DMS153 (cell line): ENCODE results near the gene AP5Z1.

Experiments used
- DNase-seq: peaks from one replicate; lab custom pipeline; 2025; lab: John Stamatoyannopoulos, UW

Gene AP5Z1, protein sequence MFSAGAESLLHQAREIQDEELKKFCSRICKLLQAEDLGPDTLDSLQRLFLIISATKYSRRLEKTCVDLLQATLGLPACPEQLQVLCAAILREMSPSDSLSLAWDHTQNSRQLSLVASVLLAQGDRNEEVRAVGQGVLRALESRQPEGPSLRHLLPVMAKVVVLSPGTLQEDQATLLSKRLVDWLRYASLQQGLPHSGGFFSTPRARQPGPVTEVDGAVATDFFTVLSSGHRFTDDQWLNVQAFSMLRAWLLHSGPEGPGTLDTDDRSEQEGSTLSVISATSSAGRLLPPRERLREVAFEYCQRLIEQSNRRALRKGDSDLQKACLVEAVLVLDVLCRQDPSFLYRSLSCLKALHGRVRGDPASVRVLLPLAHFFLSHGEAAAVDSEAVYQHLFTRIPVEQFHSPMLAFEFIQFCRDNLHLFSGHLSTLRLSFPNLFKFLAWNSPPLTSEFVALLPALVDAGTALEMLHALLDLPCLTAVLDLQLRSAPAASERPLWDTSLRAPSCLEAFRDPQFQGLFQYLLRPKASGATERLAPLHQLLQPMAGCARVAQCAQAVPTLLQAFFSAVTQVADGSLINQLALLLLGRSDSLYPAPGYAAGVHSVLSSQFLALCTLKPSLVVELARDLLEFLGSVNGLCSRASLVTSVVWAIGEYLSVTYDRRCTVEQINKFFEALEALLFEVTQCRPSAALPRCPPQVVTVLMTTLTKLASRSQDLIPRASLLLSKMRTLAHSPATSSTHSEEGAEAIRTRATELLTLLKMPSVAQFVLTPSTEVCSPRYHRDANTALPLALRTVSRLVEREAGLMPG

GRCh38 chr7:4775250-4775847 lies at the start of gene AP5Z1:
TSS of gene AP5Z1 (plus strand) at chr7:4775623. CDS start at chr7:4775716, 93 bp downstream.
- peak; percentile 88 for DNase-seq

DNA sequence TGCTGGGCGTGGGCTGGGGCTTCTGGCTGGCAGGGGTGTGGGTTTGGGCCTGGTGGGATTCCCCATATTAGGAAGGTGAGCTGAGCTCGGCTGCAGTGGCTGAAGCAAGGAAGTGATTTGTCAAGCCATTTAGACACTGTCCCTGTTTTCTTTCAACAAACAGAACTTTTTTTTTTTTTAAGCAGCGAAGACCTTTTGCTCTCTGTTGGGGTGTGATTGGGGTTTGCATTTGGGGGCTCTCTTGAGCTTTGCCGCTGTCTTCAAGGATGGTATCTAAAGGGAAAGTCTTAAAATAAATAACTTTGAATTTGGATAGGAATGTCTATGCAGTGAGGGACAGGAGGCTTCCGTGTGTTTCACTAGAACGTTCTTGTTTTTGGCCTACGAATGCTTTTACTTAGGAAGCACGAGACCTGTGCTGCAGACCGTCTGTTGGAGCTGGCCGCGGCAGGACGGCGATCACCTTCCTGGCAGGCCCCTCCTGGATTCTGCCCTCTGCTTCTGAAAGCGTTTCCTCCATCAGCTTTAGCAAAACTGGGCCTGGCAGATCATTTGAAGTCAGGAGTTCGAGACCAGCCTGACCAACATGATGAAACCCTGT lies 49.5 kb upstream of the AP5Z1 start:
- DNase-seq: no peak

- no peak for DNase-seq
Measured at GRCh38 chr7:4726566-4726965, 48.9 kb upstream of the AP5Z1 start.

GRCh38 chr7:4727914-4728705 lies 47.3 kb upstream of the AP5Z1 start:
- no peak for DNase-seq

DNA sequence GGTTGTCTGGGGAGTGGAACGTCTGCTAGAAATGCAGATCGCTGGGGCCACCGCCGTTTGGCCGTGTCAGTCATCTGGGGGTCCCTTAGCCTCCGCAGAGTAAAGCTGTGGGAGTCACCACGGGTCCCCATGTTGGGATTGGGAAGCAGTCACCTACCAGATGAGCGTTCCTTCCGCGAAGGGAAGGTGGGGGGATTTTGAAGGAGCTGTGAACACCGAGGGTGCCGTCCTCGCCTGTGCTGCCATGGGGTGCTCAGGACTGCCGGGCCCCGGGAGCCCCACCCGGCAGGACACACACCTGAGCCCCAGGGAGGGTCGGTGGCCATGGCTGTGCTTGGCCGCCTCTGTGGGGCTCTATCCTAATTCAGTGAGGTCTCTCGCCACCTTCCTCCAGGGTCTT lies 46.2 kb upstream of the AP5Z1 start:
- DNase-seq: no peak

DNA sequence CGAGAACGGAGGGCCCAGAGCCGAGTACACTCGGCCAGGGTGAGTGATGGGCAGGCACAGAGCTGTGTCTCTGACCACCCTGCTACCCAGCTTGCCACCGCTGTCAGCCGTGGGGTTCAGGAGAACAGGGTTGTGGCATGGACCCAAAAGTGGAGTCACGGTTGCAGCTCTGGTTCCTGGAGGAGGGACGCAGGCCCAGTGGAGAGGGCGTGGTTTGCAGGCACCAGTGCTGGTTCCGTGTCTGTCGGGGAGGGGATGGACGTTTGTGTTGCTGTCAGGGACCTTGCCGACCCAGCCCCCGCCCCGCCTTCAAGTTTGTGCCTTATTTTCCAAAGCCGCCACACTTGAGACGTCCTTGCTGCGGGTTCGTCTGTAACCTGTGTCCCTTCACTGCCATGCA lies 45.1 kb upstream of the AP5Z1 start:
- no peak for DNase-seq

DNA sequence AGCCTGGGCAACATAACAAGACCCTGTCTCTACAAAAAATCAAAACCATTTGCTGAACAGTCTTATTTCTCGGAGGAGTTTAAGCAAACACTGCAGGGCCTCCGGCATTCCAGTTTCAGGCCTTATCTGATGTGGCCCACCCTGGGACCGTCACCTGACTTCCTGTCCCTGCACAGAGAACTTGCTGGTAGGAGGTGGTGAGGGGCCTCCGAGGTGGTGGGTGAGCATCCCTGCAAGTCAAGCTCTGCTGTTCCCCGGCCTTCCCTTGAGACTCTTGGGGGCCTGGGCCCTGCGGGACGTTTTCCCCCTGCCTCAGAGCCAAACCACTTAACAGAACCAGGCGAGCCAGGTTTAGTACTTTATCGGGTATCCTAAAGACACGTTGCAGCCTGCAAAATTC lies 44.5 kb upstream of the AP5Z1 start:
- no peak for DNase-seq

DNA sequence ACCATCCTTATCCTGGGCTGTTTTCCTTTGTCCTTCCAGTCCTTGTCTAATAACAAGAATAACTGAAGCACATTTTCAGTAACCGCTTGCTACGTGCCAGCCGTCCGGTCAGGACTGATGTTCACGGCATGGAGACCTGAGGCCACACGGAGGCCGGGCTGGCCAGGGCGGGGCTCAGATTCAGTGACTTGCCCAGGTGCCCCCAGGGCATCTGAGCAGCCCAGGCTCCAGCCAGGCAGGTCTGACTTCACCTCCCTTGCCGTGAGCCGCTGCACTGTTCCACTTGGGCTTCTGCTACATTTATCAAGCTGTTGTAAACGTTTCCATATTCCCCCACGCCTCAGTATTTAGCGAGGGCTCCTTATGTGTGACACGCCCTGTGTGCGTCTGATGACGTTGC lies 43.6 kb upstream of the AP5Z1 start:
- no peak for DNase-seq

- DNase-seq: no peak
Measured at GRCh38 chr7:4733936-4734528, 41.4 kb upstream of the AP5Z1 start.

DNA sequence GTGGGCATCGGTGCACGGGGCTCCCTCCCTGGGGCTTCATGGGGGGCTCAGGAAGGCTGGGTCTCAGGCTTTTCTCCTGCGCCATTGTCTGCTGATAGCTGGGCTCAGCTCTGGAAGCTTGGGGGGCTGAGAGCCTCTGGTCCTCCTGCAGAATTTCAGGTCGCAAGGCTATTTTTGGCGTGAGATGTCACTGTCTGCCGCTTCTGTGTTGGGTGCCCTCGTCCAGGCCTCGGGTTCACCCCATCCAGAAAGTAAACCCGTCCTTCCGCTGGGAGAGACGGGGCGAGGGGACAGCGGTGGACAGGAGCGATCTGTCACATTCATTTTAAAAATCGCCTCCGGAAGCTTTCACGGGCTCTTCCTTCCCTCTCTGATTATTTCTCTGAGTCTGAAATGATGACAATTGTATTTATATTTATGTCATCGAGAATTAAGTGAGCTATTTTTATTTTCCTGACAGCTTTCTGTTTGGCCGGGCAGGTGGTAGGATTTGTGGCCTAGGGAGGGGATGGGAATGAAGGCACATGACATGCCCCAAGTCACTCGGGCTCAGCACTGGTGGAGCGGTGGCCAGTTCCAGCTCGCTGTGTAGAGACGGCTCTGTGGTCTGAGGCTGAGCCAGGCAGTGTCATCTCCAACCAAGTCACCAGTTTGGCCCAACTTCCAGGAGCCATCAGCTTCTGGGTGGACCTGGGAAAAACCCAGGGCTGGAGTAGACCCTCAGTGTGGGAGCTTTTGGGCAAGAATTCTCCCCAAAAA lies 40.7 kb upstream of the AP5Z1 start:
- no peak for DNase-seq

DNA sequence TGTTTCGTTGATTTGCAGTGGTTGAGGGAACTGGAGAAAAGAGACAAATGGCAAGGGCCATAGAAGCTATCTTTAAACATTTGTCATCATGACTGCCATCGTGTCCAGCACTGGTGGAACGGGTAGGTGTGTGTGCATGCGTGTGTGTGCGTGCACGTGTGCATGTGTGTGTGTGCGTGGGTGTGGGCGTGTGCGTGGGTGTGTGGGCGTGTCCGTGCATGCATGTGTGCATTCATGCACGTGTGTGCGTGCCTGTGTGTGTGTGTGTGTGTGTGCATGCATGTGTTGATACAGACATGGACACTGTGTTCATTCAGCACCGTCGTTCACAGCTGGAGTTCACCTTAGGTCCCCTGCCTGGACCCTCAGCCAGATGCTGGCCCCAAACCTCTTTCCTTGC lies 38.1 kb upstream of the AP5Z1 start:
- no peak for DNase-seq

DNA sequence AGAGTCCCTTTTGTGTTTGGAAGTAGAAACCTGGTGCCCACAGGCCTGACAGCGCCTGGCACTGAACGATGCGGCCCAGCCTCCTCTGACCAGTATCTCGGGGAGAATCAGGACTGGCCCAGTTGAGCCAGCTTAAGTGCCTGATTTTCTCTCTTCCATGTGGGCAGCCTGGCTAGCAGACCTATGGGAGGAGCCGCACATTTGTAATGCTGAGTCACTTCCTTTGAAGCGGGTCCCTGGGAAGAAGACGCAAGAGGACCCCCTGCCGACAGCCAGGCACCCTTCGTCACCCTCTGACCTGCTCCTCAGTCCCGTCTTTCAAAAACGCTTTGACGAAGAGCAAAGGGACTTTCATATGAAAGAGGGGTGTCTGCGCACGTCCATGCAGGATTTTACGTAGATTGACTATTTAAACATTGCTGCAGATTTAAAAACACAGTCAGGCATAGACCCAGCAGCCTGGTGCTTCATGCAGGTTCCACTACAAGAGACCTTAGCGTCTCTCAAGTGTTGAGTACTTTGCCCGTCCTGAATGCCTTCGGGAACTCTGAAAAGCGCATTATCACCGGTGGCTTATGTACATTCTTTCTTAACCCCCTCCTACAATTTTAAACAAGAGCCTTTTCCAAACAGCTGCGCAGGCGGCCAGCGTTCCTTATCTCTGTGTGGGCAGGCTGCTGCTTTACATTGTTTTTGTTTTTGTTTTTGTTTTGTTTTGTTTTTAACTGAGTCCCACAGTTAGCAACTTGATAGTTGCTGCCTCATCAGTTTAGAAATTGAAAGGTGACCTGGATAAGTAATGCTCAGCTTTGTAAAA lies 36.5 kb upstream of the AP5Z1 start:
- DNase-seq: peak; percentile 25

GRCh38 chr7:4739528-4739992 lies 35.9 kb upstream of the AP5Z1 start:
- DNase-seq: peak; percentile 82

GRCh38 chr7:4740796-4741195 lies 34.6 kb upstream of the AP5Z1 start:
- no peak for DNase-seq

DNA sequence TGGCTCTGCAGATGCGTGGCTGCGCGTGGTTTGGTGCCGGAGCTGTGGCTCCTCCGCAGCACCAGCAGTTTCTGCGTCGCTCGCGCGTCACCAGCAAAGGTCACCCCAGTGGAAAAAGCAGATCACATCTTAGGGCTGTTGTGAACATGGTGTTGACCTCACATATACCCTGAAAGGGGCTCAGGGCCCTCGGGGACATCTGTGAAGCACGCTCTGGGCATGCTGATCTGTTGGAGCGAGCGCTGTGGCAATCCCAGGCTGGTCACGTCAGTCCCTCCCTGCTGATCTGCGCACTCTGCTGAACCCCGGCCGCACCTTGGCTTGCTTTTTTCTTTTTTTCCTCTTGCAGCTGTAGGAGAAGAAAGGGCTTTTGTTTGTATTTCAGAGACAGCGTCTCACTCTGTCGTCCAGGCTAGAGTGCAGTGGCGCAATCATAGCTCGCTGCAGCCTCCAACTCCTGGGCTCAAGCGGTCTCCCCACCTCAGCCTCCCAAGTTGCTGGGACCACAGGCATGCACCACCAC lies 33.3 kb upstream of the AP5Z1 start:
- no peak for DNase-seq

DNA sequence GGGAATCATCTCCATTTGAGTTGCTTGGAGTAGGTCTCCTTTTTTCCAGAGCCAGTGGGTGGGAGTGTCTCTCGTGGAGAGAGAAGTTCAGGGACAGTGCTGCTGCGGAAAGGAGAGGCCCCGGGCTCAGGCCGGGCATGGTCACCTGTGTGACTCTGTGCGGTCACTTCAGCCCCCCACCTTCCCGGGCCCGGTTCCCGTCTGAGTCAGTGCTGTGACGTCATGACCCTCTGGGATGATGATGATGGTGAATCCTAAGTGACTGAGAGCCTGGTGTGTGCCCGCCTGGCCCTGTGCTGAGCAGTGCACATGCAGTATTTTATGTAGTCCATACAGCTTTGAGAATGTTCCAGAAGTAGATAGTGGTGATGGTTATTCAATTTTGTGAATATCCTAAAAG lies 32.6 kb upstream of the AP5Z1 start:
- no peak for DNase-seq

GRCh38 chr7:4744391-4745264 lies 30.8 kb upstream of the AP5Z1 start:
- peak; percentile 98 for DNase-seq

DNA sequence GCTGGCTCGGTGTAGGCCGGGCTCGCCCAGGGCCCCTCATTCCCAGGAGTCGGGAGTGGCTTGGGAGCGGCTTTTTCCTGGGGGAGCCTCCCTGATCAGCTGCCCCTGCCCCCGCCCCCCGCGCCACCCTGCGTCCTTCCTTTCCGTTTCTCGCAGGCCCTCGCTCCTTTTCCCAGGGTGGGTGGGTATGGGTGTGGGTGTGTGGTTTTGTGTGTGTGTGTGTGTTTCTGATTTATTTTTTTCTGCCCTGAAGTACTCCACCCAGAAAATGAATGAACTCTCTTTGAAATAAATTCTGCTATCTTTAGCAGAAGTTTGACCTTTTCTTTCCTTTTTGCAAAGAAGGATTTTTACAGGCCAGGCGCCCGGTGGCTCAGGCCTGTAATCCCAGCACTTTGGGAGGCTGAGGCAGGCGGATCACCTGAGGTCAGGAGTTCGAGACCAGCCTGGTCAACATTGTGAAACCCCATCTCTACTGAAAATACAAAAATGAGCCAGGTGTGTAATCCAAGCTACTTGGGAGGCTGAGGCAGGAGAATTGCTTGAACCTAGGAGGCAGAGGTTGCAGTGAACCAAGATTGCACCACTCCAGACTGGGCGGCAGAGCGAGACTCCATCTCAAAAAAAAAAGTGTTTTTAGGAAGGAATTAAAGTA lies 30.0 kb upstream of the AP5Z1 start:
- no peak for DNase-seq
